NB4 (cell line): ENCODE data around the gene SLFN11.
A peak's percentile ranks its signal among the peaks of the same experiment; 100 is the strongest.
"Not testable (repeated sequence)": the region's sequence is repeated elsewhere in the genome, so short reads cannot be mapped to it uniquely, and the experiment has no call there.

ENCODE experiments used
- DNase-seq: peaks from one replicate; pipeline ENCODE4 v3.0.0; 2010; ENCODE audit warnings: low read depth
- H3K4me3 ChIP-seq: one replicate; pipeline ENCODE4 v1.5.1; 2011; ENCODE audit warnings: mild to moderate bottlenecking, low read depth, low read length, moderate library complexity
- CTCF ChIP-seq: IDR thresholded peaks from one replicate; pipeline ENCODE4 v1.5.1; 2012; ENCODE audit warnings: low read depth, low read length
- MAX ChIP-seq: IDR thresholded peaks from 2 replicates; pipeline ENCODE4 v1.6.1; 2011; ENCODE audit warnings: low read depth, low read length
- MYC ChIP-seq: IDR thresholded peaks from 2 replicates; pipeline ENCODE4 v1.6.1; 2011; ENCODE audit warnings: low read depth, low read length
- POLR2A ChIP-seq: IDR thresholded peaks from 2 replicates; pipeline ENCODE4 v1.6.1; 2011; ENCODE audit warnings: mild to moderate bottlenecking; ENCODE audit not compliant: insufficient read length; ENCODE audit errors: extremely low read depth

Gene SLFN11

GRCh38 chr17:35404360-35404759 lies 30.9 kb upstream of the SLFN11 start:
- no peak for DNase-seq
- no peak overlapping the region for H3K4me3 ChIP-seq
- no peak for TF ChIP-seq CTCF

- H3K4me3 ChIP-seq, DNase-seq: not testable (repeated sequence)
Observed at GRCh38 chr17:35393783-35394182, 20.4 kb upstream of the SLFN11 start.

- peak; percentile 86 for DNase-seq
- H3K4me3 ChIP-seq, result no peak overlapping the region
- TF ChIP-seq MYC (no peak), CTCF (no peak), POLR2A (no peak), MAX (no peak)
Observed at GRCh38 chr17:35390663-35391062, 17.2 kb upstream of the SLFN11 start.

GRCh38 chr17:35390156-35390555 lies 16.7 kb upstream of the SLFN11 start:
- no peak overlapping the region for H3K4me3 ChIP-seq
- DNase-seq, result peak; percentile 65
- TF ChIP-seq MYC (no peak), POLR2A (no peak), CTCF (no peak), MAX (no peak)

- H3K4me3 ChIP-seq, result no peak overlapping the region
- DNase-seq, result no peak
- TF ChIP-seq CTCF, result no peak
- TF ChIP-seq POLR2A, result no peak
- TF ChIP-seq MYC, result no peak
- no peak for TF ChIP-seq MAX
Observed at GRCh38 chr17:35387496-35387895, 14.1 kb upstream of the SLFN11 start.

- TF ChIP-seq CTCF, result no peak
- no peak for TF ChIP-seq MAX
- no peak for TF ChIP-seq POLR2A
- TF ChIP-seq MYC, result no peak
- no peak overlapping the region for H3K4me3 ChIP-seq
- no peak for DNase-seq
Observed at GRCh38 chr17:35377706-35378105, 4.3 kb upstream of the SLFN11 start.

- no peak for TF ChIP-seq POLR2A
- no peak for DNase-seq
- H3K4me3 ChIP-seq, result no peak overlapping the region
Observed at GRCh38 chr17:35377068-35377467, 3.6 kb upstream of the SLFN11 start.
